PC-9 (cell line): ENCODE measurements around the gene SPACA7. TPM values are rescaled to one million over a fixed set of nuclear protein-coding genes. Genes with fewer than 3 reads are reported as not detected.

Experiments
- BruUV-seq: library from RNA; stranded (reverse); fragments of 400-500 nt; replicated peaks from 2 replicates; lab custom pipeline; 2021; lab: Mats Ljungman, UMichigan
- CTCF ChIA-PET: fragments of 300-600 bp; sonication (Branson Sonifier 250); formaldehyde crosslinking; loops from one replicate; lab custom pipeline; 2022; ENCODE audit warnings: antibody characterized with exemption; lab: Charles Lee
- POLR2A ChIA-PET: fragments of 300-600 bp; sonication (Branson Sonifier 250); formaldehyde crosslinking; loops from one replicate; lab custom pipeline; 2022; ENCODE audit warnings: antibody characterized with exemption; ENCODE audit not compliant: unreplicated experiment; lab: Charles Lee
- DNase-seq, 2 experiments: peaks; one replicate each; pipeline versions ENCODE4 v3.0.0 to v3.0.0-alpha.2; 2015 to 2022; ENCODE audit warnings: mixed read lengths in 1 of 2
- H2AFZ ChIP-seq: fragments of 200-600 bp; sonication (generic); 2 replicates; pipeline ENCODE4 v1.8.1; 2017; ENCODE audit warnings: antibody characterized with exemption
- H3F3A ChIP-seq: fragments of 200-600 bp; sonication (generic); 2 replicates; pipeline ENCODE4 v1.8.1; 2017; ENCODE audit warnings: antibody characterized with exemption, mild to moderate bottlenecking, low read depth; ENCODE audit not compliant: insufficient read depth
- H3K27ac ChIP-seq: fragments of 200-600 bp; sonication (generic); 2 replicates; pipeline ENCODE4 v1.6.1; 2016; ENCODE audit warnings: mixed run types
- H3K27me3 ChIP-seq: fragments of 200-600 bp; sonication (generic); 2 replicates; pipeline ENCODE4 v1.6.1; 2016; ENCODE audit warnings: low read depth, mixed run types; ENCODE audit not compliant: insufficient read depth
- H3K36me3 ChIP-seq: fragments of 200-600 bp; sonication (generic); 2 replicates; pipeline ENCODE4 v1.6.1; 2016; ENCODE audit warnings: low read depth, mixed run types
- H3K4me1 ChIP-seq: fragments of 200-600 bp; sonication (generic); replicated peaks from 2 replicates; pipeline ENCODE4 v1.6.1; 2016; ENCODE audit warnings: mixed run types; ENCODE audit not compliant: insufficient read depth
- H3K4me2 ChIP-seq: fragments of 200-600 bp; sonication (generic); 2 replicates; pipeline ENCODE4 v1.6.1; 2017; ENCODE audit warnings: mixed run types
- H3K4me3 ChIP-seq: fragments of 200-600 bp; sonication (generic); 2 replicates; pipeline ENCODE4 v1.6.1; 2016; ENCODE audit warnings: mixed run types
- H3K79me2 ChIP-seq: fragments of 200-600 bp; sonication (generic); 2 replicates; pipeline ENCODE4 v1.6.1; 2017; ENCODE audit warnings: low read depth, mixed run types
- H3K9me2 ChIP-seq: fragments of 200-600 bp; sonication (generic); 2 replicates; pipeline ENCODE4 v1.8.1; 2017; ENCODE audit warnings: mild to moderate bottlenecking; ENCODE audit not compliant: insufficient read depth
- H3K9me3 ChIP-seq: fragments of 200-600 bp; sonication (generic); 2 replicates; pipeline ENCODE4 v1.8.1; 2016; ENCODE audit warnings: low read depth; ENCODE audit not compliant: insufficient read depth
- H4K20me1 ChIP-seq: fragments of 200-600 bp; sonication (generic); 2 replicates; pipeline ENCODE4 v1.8.1; 2017; ENCODE audit not compliant: insufficient read depth
- CTCF ChIP-seq: fragments of 200-600 bp; sonication (generic); conservative IDR thresholded peaks from 2 replicates; pipeline ENCODE4 v1.6.1; 2017; ENCODE audit warnings: mixed run types, antibody characterized with exemption, mild to moderate bottlenecking, moderate library complexity
- EZH2 ChIP-seq: fragments of 200-600 bp; sonication (generic); IDR thresholded peaks from 2 replicates; pipeline ENCODE4 v1.8.0; 2017; ENCODE audit warnings: antibody characterized with exemption, low read depth
- intact Hi-C: fragments of 100-400 bp; cut with micrococcal nuclease; formaldehyde crosslinking; loops from one replicate; pipeline ENCODE4 v1.10.0; 2022; ENCODE audit not compliant: unreplicated experiment
- total RNA-seq: library from RNA; stranded (reverse); gene quantifications from 2 replicates; pipeline ENCODE4 v1.2.3, GENCODE V29; 2021

Gene SPACA7
- total RNA-seq, 1 experiment from 2014 or later = not detected

GRCh38 chr13:112329376-112329775 is 46.8 kb upstream of the SPACA7 start:
- Histone ChIP-seq H3K4me2 (no peak overlapping the region), H3K9me2 (no peaks in the 10 kb centered on the region), H3K79me2 (no peaks in the 10 kb centered on the region), H3K9me3 (no peaks in the 10 kb centered on the region; the same call in 1 of the 2 replicates), H3K27ac (no peak overlapping the region), H3K4me1 (no peaks in the 10 kb centered on the region), H3F3A (no peaks in the 10 kb centered on the region), H3K36me3 (no peaks in the 10 kb centered on the region), H3K4me3 (no peak overlapping the region), H2AFZ (no peak overlapping the region), H3K27me3 (peaks cover 87% of the 10 kb centered on the region), H4K20me1 (no peaks in the 10 kb centered on the region)
- CTCF ChIA-PET = no interaction called here
- DNase-seq = no peak
- POLR2A ChIA-PET = no interaction called here
- intact Hi-C loops = no loop called here
- TF ChIP-seq CTCF = no peak
- no peak for TF ChIP-seq EZH2
- BruUV-seq = no TSS peak

GRCh38 chr13:112330066-112330465 is 46.1 kb upstream of the SPACA7 start:
- no peaks in the 10 kb centered on the region for H3K79me2 ChIP-seq
- H3K36me3 ChIP-seq = no peaks in the 10 kb centered on the region
- intact Hi-C loops = no loop called here
- no TSS peak for BruUV-seq
- no peaks in the 10 kb centered on the region for H4K20me1 ChIP-seq
- H3K9me2 ChIP-seq = no peaks in the 10 kb centered on the region
- H3F3A ChIP-seq = no peaks in the 10 kb centered on the region
- no peak overlapping the region for H3K4me3 ChIP-seq
- H3K27ac ChIP-seq = no peak overlapping the region
- peaks cover 87% of the 10 kb centered on the region for H3K27me3 ChIP-seq
- no peak for DNase-seq
- POLR2A ChIA-PET = no interaction called here
- no peak overlapping the region for H3K4me2 ChIP-seq
- H2AFZ ChIP-seq = no peak overlapping the region
- TF ChIP-seq CTCF (no peak), EZH2 (no peak)
- CTCF ChIA-PET = no interaction called here
- H3K9me3 ChIP-seq = no peaks in the 10 kb centered on the region; the same call in 1 of the 2 replicates
- no peaks in the 10 kb centered on the region for H3K4me1 ChIP-seq

- intact Hi-C loops = no loop called here
- no TSS peak for BruUV-seq
- no peaks in the 10 kb centered on the region for H3K36me3 ChIP-seq
- TF ChIP-seq EZH2 (no peak), CTCF (no peak)
- H3K4me2 ChIP-seq = no peak overlapping the region
- H3K27ac ChIP-seq = no peak overlapping the region
- H3K9me3 ChIP-seq = no peaks in the 10 kb centered on the region; the same call in 1 of the 2 replicates
- no peaks in the 10 kb centered on the region for H4K20me1 ChIP-seq
- no peaks in the 10 kb centered on the region for H3K4me1 ChIP-seq
- ChIA-PET POLR2A (no interaction called here), CTCF (no interaction called here)
- peaks cover 87% of the 10 kb centered on the region for H3K27me3 ChIP-seq
- DNase-seq = no peak
- no peaks in the 10 kb centered on the region for H3K9me2 ChIP-seq
- H3K79me2 ChIP-seq = no peaks in the 10 kb centered on the region
- H3F3A ChIP-seq = no peaks in the 10 kb centered on the region
- H2AFZ ChIP-seq = no peak overlapping the region
- H3K4me3 ChIP-seq = no peak overlapping the region
Measured at GRCh38 chr13:112330479-112331381, 45.4 kb upstream of the SPACA7 start.
